ENCODE results near the gene ZBTB32.

- TF ChIP-seq POLR2AphosphoS5 (IDR thresholded peaks at IDR 0.05; ENCODE audit: borderline replicate concordance, low read depth, low read length) (no peak), EZH2 (IDR thresholded peaks at IDR 0.05) (no peak), FOXP2 (optimal IDR thresholded peaks at IDR 0.05; ENCODE audit: control extremely low read depth, extremely low read length, insufficient read depth) (no peak)
Observed at GRCh38 chr19:35725216-35725861, 21.0 kb downstream of the ZBTB32 start.
